ENCODE measurements around the gene KCNN3. TPM values are rescaled to one million over a fixed set of nuclear protein-coding genes. Genes with fewer than 3 reads are reported as not detected.

KCNN3 gene
- total and polyA plus RNA-seq, 4 donors, result 0.47 to 4.9 (median 1.9) TPM

DNA sequence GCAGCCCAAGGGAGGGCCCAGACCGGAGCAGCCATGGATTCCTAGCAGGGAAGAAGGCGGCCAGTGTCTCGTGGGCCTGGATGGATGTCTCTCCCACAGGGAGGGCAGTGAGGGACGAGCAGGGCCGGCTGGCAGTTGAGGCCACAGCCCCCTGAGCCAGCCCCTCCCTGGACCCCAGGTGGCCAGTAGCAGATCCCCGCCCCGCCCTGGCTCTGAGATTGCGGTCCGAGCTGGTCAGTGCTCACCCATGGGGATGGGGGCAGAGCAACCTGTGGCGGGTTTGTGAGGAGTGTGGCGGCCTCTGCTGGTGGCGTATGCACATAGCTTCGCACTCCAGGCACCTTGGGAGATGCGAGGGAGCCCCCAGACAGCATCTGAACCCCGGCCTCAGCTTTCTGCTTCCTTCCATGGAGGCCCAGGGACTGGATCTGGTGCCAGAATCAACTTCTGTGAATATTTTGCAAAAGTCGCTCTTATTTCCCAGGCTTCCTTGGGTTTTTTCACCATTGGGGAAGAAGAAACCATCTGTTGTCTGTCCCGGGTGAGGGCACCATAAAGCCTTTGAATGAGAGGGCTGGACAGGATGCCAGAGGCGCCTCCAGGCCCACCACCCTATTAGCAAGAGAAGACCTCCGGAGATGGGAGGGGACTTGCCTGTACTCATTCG is 8.4 kb upstream of the KCNN3 start:
- Histone ChIP-seq H3K4me1 (ENCODE audit: control insufficient read depth in 5 of 5, insufficient read depth in 5 of 5, low read length in 5 of 5) (no peaks in the 10 kb centered on the region), H3K4me3 (no peak overlapping the region), H3K27ac (ENCODE audit: low read depth in 1 of 2, low read length in 1 of 2) (no peak overlapping the region), H3K9me3 (ENCODE audit: control insufficient read depth in 4 of 4, insufficient read depth in 3 of 4, low read length in 3 of 4) (no peaks in the 10 kb centered on the region), H3K36me3 (ENCODE audit: control insufficient read depth in 4 of 4, insufficient read depth in 4 of 4, low read length in 4 of 4) (no peaks in the 10 kb centered on the region), H3K9ac (ENCODE audit: insufficient read depth in 1 of 2, low read length in 2 of 2) (no peak overlapping the region), H3K27me3 (ENCODE audit: control insufficient read depth in 3 of 3, insufficient read depth in 3 of 3, low read length in 2 of 3) (no peaks in the 10 kb centered on the region)
- DNase-seq, result peak; percentile 72 to 80 (median 77)
- 30 to 33% methylated on average over 20 of the region's 20 CpGs for WGBS, 2 donors
- peak; percentile 90 for ATAC-seq (ENCODE audit: insufficient read depth, low FRiP score)
- peak; percentile 79 for TF ChIP-seq CTCF (IDR thresholded peaks at IDR 0.05; ENCODE audit: control extremely low read depth, extremely low read depth)

- no peak for TF ChIP-seq CTCF (IDR thresholded peaks at IDR 0.05; ENCODE audit: control extremely low read depth, extremely low read depth)
- ATAC-seq (ENCODE audit: insufficient read depth, low FRiP score) (no peak), DNase-seq (no peak)
- Histone ChIP-seq H3K9ac (ENCODE audit: insufficient read depth in 1 of 2, low read length in 2 of 2) (no peak overlapping the region), H3K27me3 (ENCODE audit: control insufficient read depth in 3 of 3, insufficient read depth in 3 of 3, low read length in 2 of 3) (peaks cover 0 to 2% (median 0%) of the 10 kb centered on the region in 3 donors), H3K9me3 (ENCODE audit: control insufficient read depth in 4 of 4, insufficient read depth in 3 of 4, low read length in 3 of 4) (no peaks in the 10 kb centered on the region), H3K4me1 (ENCODE audit: control insufficient read depth in 5 of 5, insufficient read depth in 5 of 5, low read length in 5 of 5) (no peaks in the 10 kb centered on the region), H3K36me3 (ENCODE audit: control insufficient read depth in 4 of 4, insufficient read depth in 4 of 4, low read length in 4 of 4) (no peaks in the 10 kb centered on the region), H3K27ac (ENCODE audit: low read depth in 1 of 2, low read length in 1 of 2) (no peak overlapping the region), H3K4me3 (no peak overlapping the region)
- WGBS, 2 donors, result 73 to 85% methylated on average over 17 of the region's 17 CpGs
Measured at GRCh38 chr1:154877370-154877974, 7.4 kb upstream of the KCNN3 start.

GRCh38 chr1:154876842-154877369 is 6.8 kb upstream of the KCNN3 start:
- no peak overlapping the region for H3K4me3 ChIP-seq
- H3K27me3 ChIP-seq (ENCODE audit: control insufficient read depth in 3 of 3, insufficient read depth in 3 of 3, low read length in 2 of 3), result peaks cover 0 to 2% (median 0%) of the 10 kb centered on the region in 3 donors
- TF ChIP-seq CTCF (IDR thresholded peaks at IDR 0.05; ENCODE audit: control extremely low read depth, extremely low read depth), result no peak
- no peaks in the 10 kb centered on the region for H3K36me3 ChIP-seq (ENCODE audit: control insufficient read depth in 4 of 4, insufficient read depth in 4 of 4, low read length in 4 of 4)
- H3K9ac ChIP-seq (ENCODE audit: insufficient read depth in 1 of 2, low read length in 2 of 2), result no peak overlapping the region
- H3K27ac ChIP-seq (ENCODE audit: low read depth in 1 of 2, low read length in 1 of 2), result no peak overlapping the region
- DNase-seq (no peak), ATAC-seq (ENCODE audit: insufficient read depth, low FRiP score) (no peak)
- no peaks in the 10 kb centered on the region for H3K9me3 ChIP-seq (ENCODE audit: control insufficient read depth in 4 of 4, insufficient read depth in 3 of 4, low read length in 3 of 4)
- 57 to 75% methylated on average over 3 of the region's 3 CpGs for WGBS, 2 donors
- no peaks in the 10 kb centered on the region for H3K4me1 ChIP-seq (ENCODE audit: control insufficient read depth in 5 of 5, insufficient read depth in 5 of 5, low read length in 5 of 5)

Data from lung (tissue), 12 donors.